Naive B cell (primary cell): Measurements from ENCODE around the gene SETD2. TPM values are rescaled to one million over a fixed set of nuclear protein-coding genes. Genes with fewer than 3 reads are reported as not detected.

Source experiments
- ATAC-seq, 2 donors: fragments of 150-1000 bp; cut with Tn5 transposase; 2 replicates each; pipeline ENCODE4 v1.10.0; 2021; ENCODE audit warnings: low read depth in 2 of 2, mild to moderate bottlenecking in 2 of 2, moderate library complexity in 2 of 2
- DNase-seq: peaks from one replicate; pipeline ENCODE4 v3.0.0; 2022
- H3K27ac Mint-ChIP-seq, 6 donors: one replicate each; pipeline ENCODE4 v1.8.0; 2020 to 2022; ENCODE audit warnings: mild to moderate bottlenecking in 6 of 6, mixed read lengths in 6 of 6, moderate library complexity in 5 of 6, inconsistent platforms in 2 of 6
- H3K27me3 Mint-ChIP-seq, 3 donors: one replicate each; pipeline ENCODE4 v1.8.0; 2021 to 2022; ENCODE audit warnings: mixed read lengths in 3 of 3, mild to moderate bottlenecking in 1 of 3
- H3K36me3 Mint-ChIP-seq, 2 donors: one replicate each; pipeline ENCODE4 v1.8.0; 2020 to 2022; ENCODE audit warnings: mixed read lengths in 2 of 2, inconsistent platforms in 1 of 2, mild to moderate bottlenecking in 1 of 2
- H3K4me1 Mint-ChIP-seq, 3 donors: one replicate each; pipeline ENCODE4 v1.8.0; 2020 to 2022; ENCODE audit warnings: mixed read lengths in 3 of 3, inconsistent platforms in 1 of 3, mild to moderate bottlenecking in 1 of 3, moderate library complexity in 1 of 3
- H3K4me3 Mint-ChIP-seq, 8 donors: one replicate each; pipeline ENCODE4 v1.8.0; 2020 to 2022; ENCODE audit warnings: mild to moderate bottlenecking in 8 of 8, mixed read lengths in 8 of 8, moderate library complexity in 8 of 8, inconsistent platforms in 2 of 8
- H3K9me3 Mint-ChIP-seq, 7 donors: one replicate each; pipeline ENCODE4 v1.8.0; 2020 to 2022; ENCODE audit warnings: mixed read lengths in 7 of 7, mild to moderate bottlenecking in 5 of 7, inconsistent platforms in 2 of 7, moderate library complexity in 1 of 7
- polyA plus RNA-seq, 6 donors: library from polyadenylated mRNA; unstranded; fragments of 300-500 nt; fragmentation: Illumina TruSeq; gene quantifications; one replicate each; pipeline ENCODE4 v1.2.3, GENCODE V29; 2021; ENCODE audit warnings: low read depth in 6 of 6

The SETD2 gene
- polyA plus RNA-seq, 6 donors from 2014 or later, result 7.0 to 41.3 (median 19.6) TPM

DNA sequence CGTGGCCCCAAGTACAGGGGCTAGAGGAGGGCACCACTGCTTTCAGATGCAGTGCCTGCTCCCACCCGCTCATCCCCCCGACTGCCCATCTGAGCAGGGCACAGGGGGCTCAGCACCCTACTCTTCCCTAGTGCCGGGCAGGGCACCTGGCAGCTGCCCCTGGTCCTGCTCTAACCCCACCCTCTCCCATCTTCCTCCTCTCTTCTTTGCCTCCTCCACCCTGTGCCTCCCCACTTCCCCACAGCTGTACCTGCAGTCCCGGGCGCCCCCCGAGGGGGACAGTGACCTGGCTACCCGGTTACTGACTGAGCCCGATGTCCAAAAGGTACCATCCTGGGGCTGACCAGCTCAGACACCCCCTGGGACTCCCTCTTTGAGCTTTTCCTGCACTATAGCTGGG lies 171.7 kb downstream of the SETD2 start:
- Mint-ChIP-seq H3K4me1 (peaks cover 33 to 36% (median 35%) of the 10 kb centered on the region in 3 donors), H3K36me3 (no peaks in the 10 kb centered on the region), H3K4me3 (no peak overlapping the region), H3K9me3 (no peaks in the 10 kb centered on the region), H3K27ac (no peak overlapping the region), H3K27me3 (no peaks in the 10 kb centered on the region)
- no peak for ATAC-seq
- DNase-seq, result no peak

DNA sequence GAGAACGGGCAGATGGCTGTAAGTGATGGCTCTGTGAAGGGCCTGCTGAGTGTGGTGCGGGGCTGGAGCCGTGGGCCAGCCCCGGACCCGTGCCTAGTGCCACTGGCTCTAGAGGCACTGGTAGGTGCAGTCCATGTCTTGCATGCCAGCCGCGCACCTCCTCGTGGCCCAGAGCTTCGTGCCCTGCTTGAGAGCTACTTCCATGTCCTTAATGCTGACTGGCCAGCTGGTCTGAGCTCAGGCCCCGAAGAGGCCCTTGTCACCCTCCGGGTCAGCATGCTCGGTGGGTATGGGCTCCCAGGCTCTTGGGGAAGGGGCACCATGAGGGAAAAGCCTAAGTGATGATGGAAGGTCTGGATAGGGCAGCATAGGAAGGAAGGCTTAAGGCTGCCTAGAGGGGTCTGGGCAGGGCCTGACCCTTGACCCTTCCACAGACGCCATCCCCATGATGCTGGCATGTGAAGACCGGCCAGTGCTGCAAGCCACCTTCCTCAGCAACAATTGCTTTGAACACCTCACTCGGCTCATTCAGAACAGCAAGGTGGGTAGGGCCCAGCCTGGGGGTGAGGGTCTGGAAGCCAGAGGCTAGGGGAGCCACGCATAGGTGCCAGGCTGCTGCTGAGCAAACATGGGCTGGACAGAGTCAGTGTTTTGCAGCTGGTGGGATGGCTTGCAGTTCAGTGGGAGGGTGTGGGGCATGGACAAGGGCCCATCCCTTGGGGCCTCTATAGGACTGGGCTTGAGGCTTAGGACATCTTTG lies 172.3 kb downstream of the SETD2 start:
- Mint-ChIP-seq H3K4me3 (no peak overlapping the region), H3K36me3 (no peaks in the 10 kb centered on the region), H3K4me1 (peaks cover 35 to 38% (median 36%) of the 10 kb centered on the region in 3 donors), H3K27ac (peak overlapping the region in 1 of 6 donors; percentile 69), H3K27me3 (no peaks in the 10 kb centered on the region), H3K9me3 (no peaks in the 10 kb centered on the region)
- no peak for DNase-seq
- no peak for ATAC-seq

DNA sequence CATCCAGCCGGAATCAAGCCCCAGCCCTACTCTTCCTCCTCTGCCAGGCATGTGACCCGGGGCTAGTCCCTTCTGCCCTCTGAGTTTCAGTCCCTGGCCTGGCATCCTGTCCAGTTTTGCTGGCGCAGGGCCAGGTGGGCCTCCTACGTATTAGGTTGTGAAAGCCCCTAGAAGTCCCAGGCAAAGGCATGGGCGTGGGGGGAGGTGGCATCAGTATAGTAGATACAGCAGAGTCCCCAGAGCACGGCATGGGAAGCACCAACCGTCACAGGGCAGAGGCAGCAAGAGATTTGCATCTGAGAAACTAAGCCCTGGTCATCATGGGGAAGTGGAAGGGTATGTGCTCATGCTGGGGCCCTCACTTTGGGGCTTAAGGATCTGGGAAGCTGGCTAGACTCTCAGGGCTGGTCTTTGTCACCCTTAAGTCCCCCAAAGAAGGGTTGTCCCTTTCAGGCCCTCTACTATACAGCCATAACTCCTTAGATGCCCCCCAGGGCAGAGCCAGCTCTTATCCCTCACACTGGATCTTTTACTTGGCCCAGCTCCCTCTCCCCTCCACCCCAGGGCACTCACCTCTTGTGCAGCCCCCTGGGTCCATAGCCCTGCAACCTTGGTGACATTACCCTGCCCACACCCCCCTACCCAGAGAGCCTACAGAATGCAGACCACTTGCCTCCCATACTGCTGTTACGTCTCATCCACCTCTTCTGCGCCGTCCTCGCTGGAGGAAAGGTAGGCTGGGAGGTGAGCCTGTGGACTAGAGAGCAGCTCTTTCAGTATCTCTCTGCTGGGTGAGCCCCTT lies 173.1 kb downstream of the SETD2 start:
- Mint-ChIP-seq H3K4me1 (peaks cover 42 to 46% (median 45%) of the 10 kb centered on the region in 3 donors), H3K9me3 (no peaks in the 10 kb centered on the region), H3K27ac (peak overlapping the region in 4 of 6 donors; percentile 30 to 88 (median 60)), H3K4me3 (no peak overlapping the region), H3K27me3 (no peaks in the 10 kb centered on the region), H3K36me3 (no peaks in the 10 kb centered on the region)
- DNase-seq (no peak), ATAC-seq (peak in 1 of 2 donors; percentile 40)

DNA sequence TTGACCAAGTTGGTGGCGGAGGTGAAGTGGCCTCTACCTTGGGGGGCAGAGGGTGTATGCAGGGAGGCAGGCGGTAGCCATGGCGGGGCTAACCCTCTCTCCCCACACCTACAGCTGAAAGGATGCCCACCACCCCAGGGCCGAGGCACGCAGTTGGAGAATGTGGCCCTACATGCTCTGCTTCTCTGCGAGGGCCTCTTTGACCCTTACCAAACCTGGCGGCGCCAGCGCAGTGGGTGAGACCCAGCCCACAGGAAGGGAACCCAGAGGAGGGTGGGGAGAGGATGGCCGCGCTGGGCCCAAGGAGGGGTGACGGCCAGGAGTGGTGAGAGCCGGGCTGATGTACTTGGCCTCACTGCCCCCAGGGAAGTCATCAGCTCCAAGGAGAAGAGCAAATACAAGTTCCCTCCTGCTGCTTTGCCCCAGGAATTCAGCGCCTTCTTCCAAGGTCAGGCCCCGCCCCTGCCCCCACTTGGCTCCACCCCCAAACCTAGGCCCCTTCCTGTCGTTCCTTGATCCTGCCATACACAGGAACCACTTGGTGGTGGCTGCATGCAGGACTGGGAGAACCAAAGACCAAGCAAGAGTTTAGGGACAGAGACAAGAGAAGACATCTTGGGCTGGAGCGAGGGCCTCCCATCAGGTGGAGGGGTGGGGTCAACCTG lies 174.6 kb downstream of the SETD2 start:
- no peak overlapping the region for H3K4me3 Mint-ChIP-seq

DNA sequence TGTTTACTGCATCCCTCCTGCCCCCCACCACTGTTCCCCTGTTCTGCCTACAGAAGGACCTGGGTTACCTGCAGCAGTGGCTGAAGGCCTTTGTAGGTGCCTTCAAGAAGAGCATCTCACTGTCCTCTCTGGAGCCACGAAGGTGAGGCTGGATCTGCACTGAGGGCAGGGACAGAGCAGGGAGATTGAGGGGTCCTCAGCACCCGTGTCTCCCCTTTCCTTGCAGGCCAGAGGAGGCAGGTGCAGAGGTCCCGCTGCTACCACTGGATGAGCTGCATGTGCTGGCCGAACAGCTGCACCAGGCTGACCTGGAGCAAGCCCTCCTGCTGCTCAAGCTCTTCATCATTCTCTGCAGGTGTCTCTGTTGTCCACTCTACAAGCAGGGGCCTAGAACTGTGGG lies 175.3 kb downstream of the SETD2 start:
- peaks cover 58 to 59% (median 58%) of the 10 kb centered on the region in 3 donors for H3K4me1 Mint-ChIP-seq
- no peaks in the 10 kb centered on the region for H3K9me3 Mint-ChIP-seq
- ATAC-seq, result no peak
- DNase-seq, result no peak
- H3K27me3 Mint-ChIP-seq, result no peaks in the 10 kb centered on the region
- H3K36me3 Mint-ChIP-seq, result no peaks in the 10 kb centered on the region
- H3K4me3 Mint-ChIP-seq, result peak overlapping the region in 4 of 8 donors; percentile 5 to 71 (median 40)
- H3K27ac Mint-ChIP-seq, result peak overlapping the region in 2 of 6 donors; percentile 29 to 84

More for the DNA sequence above, 174.6 kb downstream of the SETD2 start:
- ATAC-seq, result no peak
- no peaks in the 10 kb centered on the region for H3K27me3 Mint-ChIP-seq
- no peaks in the 10 kb centered on the region for H3K9me3 Mint-ChIP-seq
- DNase-seq, result no peak
- no peaks in the 10 kb centered on the region for H3K36me3 Mint-ChIP-seq
- peak overlapping the region in 2 of 6 donors; percentile 19 to 88 for H3K27ac Mint-ChIP-seq
- H3K4me1 Mint-ChIP-seq, result peaks cover 55 to 58% (median 57%) of the 10 kb centered on the region in 3 donors

DNA sequence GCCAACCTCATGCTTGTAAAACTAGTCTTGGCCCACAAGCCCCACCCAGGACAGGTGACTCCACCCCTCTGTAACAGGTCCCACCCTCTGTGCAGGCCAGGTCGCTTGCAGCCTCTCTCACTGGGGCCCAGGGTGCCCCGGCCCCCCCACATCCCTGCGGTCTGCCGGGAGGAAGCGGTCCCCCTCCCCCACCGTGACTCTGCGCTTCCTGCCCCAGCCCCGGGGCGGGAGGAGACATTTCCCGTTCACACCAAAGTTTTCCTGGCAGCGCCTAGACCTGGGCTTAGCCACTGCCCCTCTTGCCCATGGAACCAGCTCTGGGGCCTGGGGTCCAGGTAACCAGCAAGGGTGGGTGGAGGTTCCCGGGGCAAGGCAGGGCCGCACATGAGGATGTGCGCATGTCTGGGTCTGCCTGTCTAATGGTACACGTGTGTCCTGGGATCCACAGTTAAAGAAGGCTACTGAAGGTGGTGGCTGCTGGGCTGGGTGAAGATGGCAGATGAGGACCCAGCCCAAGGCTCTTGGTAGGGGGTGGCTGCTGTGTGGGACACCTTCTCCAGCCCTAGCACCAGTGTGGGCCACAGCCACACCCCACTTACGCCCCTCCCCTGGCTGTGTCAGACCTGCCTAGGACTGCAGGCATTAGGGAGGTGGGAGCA lies 176.0 kb downstream of the SETD2 start:
- DNase-seq (peak; percentile 69), ATAC-seq (peak; percentile 93 to 94)
- no peaks in the 10 kb centered on the region for H3K9me3 Mint-ChIP-seq
- peak overlapping the region; percentile 44 to 89 (median 74) for H3K4me3 Mint-ChIP-seq
- no peaks in the 10 kb centered on the region for H3K36me3 Mint-ChIP-seq
- H3K27ac Mint-ChIP-seq, result peak overlapping the region in 4 of 6 donors; percentile 39 to 84 (median 62)
- peaks cover 58 to 60% (median 59%) of the 10 kb centered on the region in 3 donors for H3K4me1 Mint-ChIP-seq
- no peaks in the 10 kb centered on the region for H3K27me3 Mint-ChIP-seq

DNA sequence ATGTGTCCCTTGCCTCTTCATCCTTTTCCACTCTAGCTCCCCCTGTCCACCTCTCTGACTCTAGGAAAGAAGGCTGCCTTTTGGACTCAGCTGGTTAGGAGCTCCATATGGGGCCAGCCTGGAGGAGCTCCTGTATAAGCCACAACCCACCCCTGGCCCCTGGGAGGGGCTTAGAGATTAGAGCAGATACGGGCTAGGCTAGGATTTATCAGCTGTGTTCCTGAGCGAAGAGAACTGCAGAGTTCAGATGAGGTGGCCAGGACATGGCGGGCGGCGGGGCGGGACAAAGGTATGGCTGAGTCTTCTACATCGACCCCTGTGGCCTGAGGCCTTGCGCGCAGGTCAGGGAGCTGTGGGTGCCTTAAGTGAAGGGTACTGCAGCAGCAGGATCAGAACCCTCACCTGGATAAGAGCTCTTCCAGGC lies 176.6 kb downstream of the SETD2 start:
- no peaks in the 10 kb centered on the region for H3K27me3 Mint-ChIP-seq
- peak overlapping the region in 5 of 6 donors; percentile 32 to 85 (median 39) for H3K27ac Mint-ChIP-seq
- DNase-seq (no peak), ATAC-seq (no peak)
- peak overlapping the region; percentile 44 to 89 (median 74) for H3K4me3 Mint-ChIP-seq
- H3K9me3 Mint-ChIP-seq, result no peaks in the 10 kb centered on the region
- no peaks in the 10 kb centered on the region for H3K36me3 Mint-ChIP-seq
- peaks cover 59 to 65% (median 62%) of the 10 kb centered on the region in 3 donors for H3K4me1 Mint-ChIP-seq

DNA sequence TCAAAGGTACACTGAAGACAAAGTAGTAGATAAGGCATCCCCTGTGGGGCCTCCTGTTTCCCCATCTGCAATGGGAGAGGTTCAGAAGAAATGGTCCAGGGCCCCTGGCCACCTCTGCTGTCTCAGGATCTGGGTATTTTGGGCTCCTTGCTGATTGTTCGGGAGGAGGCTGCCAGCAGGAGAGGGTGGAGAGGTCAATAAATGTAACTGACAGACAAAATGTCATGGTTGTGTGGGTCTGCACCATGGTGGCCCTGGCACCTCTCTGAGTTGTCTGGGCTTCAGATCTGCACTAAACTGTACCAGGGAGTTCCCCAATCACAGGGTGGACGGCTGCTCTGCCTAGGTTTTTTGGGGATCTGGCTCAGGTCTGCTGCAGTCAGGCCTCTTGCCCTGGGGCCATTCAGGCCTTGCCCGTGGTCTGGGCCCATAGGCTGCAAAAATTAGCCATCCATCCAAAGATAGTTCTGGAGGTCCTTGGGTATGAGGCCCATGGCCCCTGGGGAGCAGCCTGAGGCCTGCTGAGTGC lies 177.1 kb downstream of the SETD2 start:
- Mint-ChIP-seq H3K27me3 (no peaks in the 10 kb centered on the region), H3K27ac (peak overlapping the region in 3 of 6 donors; percentile 33 to 84 (median 81)), H3K4me3 (peak overlapping the region; percentile 12 to 89 (median 74)), H3K9me3 (no peaks in the 10 kb centered on the region), H3K4me1 (peaks cover 61 to 65% (median 62%) of the 10 kb centered on the region in 3 donors), H3K36me3 (no peaks in the 10 kb centered on the region)
- no peak for DNase-seq
- ATAC-seq, result no peak

DNA sequence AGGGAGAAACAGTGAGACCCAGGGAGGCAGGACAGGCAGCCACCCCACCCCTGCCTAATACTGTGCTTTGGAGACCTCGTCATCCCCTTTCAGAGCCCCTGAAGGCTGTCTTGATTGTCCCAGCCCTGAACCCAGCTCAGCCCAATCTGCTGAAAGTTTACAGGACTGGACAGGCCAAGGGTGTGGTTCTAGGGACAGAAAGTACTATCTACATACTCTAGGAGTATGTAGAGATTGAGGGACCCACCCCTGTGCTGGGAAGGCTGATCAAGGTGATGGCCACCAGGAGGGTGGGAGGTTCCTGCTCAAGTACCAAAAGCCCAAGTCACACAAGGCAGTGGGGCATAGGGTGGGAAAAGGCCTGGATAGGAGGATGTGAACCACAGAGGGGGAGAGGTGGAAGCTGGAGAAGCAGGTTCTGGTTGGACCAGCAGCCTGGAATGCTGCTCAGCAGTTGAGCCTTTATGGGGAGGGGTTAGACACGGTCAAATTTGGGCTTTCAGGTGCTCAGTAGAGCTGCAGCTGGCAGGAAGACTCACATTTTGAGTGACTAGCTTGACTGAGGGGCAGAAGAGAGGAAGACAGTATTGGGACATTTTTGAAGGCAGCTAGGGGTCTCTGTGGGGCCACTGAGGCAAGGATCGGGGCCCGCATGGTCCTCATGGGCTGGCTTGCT lies 177.7 kb downstream of the SETD2 start:
- Mint-ChIP-seq H3K27ac (peak overlapping the region in 4 of 6 donors; percentile 75 to 84 (median 80)), H3K9me3 (no peaks in the 10 kb centered on the region), H3K4me1 (peaks cover 66 to 71% (median 67%) of the 10 kb centered on the region in 3 donors), H3K36me3 (no peaks in the 10 kb centered on the region), H3K4me3 (peak overlapping the region; percentile 12 to 89 (median 69)), H3K27me3 (no peaks in the 10 kb centered on the region)
- DNase-seq (no peak), ATAC-seq (no peak)

DNA sequence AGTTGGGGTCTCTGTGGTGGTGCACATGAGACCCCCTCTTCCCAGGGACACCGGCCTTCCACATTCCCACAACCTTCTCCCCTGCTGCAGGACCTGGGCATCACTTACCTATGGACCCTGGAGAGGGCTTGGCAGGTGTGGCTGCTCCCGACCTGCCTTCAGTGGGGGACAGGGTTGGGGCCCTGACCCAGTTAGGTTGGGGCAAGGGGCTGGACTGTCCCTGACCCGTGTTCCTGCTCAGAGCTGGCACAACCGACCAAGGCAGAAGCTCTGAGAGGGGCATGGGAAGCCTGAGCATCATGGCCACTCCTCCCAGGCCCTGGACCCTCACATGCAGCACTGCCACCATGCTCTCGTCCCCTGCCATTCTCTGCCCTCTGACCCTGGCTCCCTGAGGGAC lies 178.3 kb downstream of the SETD2 start:
- no peaks in the 10 kb centered on the region for H3K9me3 Mint-ChIP-seq
- H3K36me3 Mint-ChIP-seq, result no peaks in the 10 kb centered on the region
- H3K4me1 Mint-ChIP-seq, result peaks cover 68 to 72% (median 69%) of the 10 kb centered on the region in 3 donors
- H3K27me3 Mint-ChIP-seq, result no peaks in the 10 kb centered on the region
- H3K4me3 Mint-ChIP-seq, result peak overlapping the region in 1 of 8 donors; percentile 25
- DNase-seq (no peak), ATAC-seq (no peak)
- H3K27ac Mint-ChIP-seq, result no peak overlapping the region

DNA sequence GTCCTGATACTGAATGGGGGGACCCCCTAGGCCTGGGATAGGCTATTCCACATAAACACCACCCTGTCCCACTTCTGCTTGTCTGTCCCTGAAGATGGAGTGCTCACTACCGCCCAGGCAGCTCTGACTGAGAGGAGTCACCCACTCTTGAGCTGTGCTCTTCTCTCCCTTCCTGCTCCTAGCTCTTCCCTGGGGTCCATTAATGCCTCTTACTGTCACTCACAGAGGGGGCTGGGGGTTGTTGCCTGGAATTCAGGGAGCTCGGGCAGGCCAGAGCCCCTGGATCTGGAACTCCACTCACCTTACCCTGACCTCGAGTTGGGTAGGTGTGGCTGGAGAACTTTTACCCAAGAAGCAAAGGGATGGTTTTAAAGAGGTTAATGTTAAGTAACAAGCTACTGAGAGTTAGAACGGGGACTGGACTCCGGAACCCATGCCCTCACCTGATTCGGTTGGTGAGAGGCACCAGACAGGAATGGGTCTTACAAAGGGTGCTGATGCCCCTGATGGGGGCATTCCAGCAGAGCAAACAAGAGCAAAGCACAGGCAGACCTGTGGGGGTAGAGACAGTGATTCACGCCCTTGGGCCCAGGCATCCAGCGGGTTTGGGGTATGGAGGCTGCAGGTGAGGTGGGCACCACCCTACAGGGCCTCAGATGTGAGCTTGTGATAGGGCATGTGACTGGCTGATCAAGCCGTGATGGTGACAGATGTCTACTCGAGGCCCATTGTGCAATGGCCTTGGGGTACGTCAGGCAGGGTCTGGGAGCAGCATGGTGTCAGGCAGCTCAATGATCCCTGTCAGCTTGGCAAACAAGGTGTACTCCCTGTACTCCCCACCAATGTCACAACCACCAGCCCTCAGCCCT lies 179.1 kb downstream of the SETD2 start:
- H3K4me1 Mint-ChIP-seq, result peaks cover 65 to 71% (median 68%) of the 10 kb centered on the region in 3 donors
- ATAC-seq (no peak), DNase-seq (no peak)
- peak overlapping the region in 1 of 8 donors; percentile 12 for H3K4me3 Mint-ChIP-seq
- H3K27ac Mint-ChIP-seq, result peak overlapping the region in 1 of 6 donors; percentile 27
- H3K36me3 Mint-ChIP-seq, result no peaks in the 10 kb centered on the region
- H3K27me3 Mint-ChIP-seq, result no peaks in the 10 kb centered on the region
- H3K9me3 Mint-ChIP-seq, result no peaks in the 10 kb centered on the region
